Hematopoietic multipotent progenitor cell treated with erythropoietin and hydrocortisone succinate and interleukin-3 and kit ligand, for 8 days (in vitro differentiated cells): ENCODE data around the gene TRMT112.

Source experiments
- DNase-seq: peaks from one replicate; pipeline ENCODE4 v3.0.0-alpha.2; 2015

The TRMT112 gene

GRCh38 chr11:64306563-64306875 is 10.8 kb downstream of the TRMT112 start:
- no peak for DNase-seq

- DNase-seq: peak; percentile 87
Measured at GRCh38 chr11:64305691-64306562, 11.4 kb downstream of the TRMT112 start.

GRCh38 chr11:64305075-64305690 is 12.2 kb downstream of the TRMT112 start, which contains the start of gene ESRRA:
ESRRA (plus strand) TSS chr11:64305524; CDS start chr11:64307180, 1,656 bp downstream.
- peak; percentile 98 for DNase-seq

- DNase-seq: peak; percentile 94
Measured at GRCh38 chr11:64304316-64305072, 12.9 kb downstream of the TRMT112 start.

- DNase-seq: no peak
Measured at GRCh38 chr11:64304032-64304315, 13.4 kb downstream of the TRMT112 start.

GRCh38 chr11:64303109-64304031 is 14.0 kb downstream of the TRMT112 start:
- DNase-seq: no peak

- DNase-seq: no peak
Measured at GRCh38 chr11:64299847-64300648, 17.3 kb downstream of the TRMT112 start, which contains the start of gene CATSPERZ. CATSPERZ (plus strand) TSS chr11:64300358; CDS start chr11:64300411, 53 bp downstream.

GRCh38 chr11:64298966-64299846 is 18.2 kb downstream of the TRMT112 start:
- DNase-seq: no peak

- peak; percentile 43 for DNase-seq
Measured at GRCh38 chr11:64297699-64298358, 19.5 kb downstream of the TRMT112 start.

- no peak for DNase-seq
Measured at GRCh38 chr11:64296830-64297698, 20.3 kb downstream of the TRMT112 start.

GRCh38 chr11:64296236-64296635 is 21.1 kb downstream of the TRMT112 start:
- DNase-seq: no peak

- DNase-seq: no peak
Measured at GRCh38 chr11:64295760-64296159, 21.6 kb downstream of the TRMT112 start.

- DNase-seq: no peak
Measured at GRCh38 chr11:64294774-64295173, 22.6 kb downstream of the TRMT112 start.

GRCh38 chr11:64292460-64293254 is 24.7 kb downstream of the TRMT112 start:
- no peak for DNase-seq

- DNase-seq: no peak
Measured at GRCh38 chr11:64291752-64292459, 25.5 kb downstream of the TRMT112 start.

GRCh38 chr11:64291262-64291751 is 26.1 kb downstream of the TRMT112 start, which contains the start of gene KCNK4:
KCNK4 (plus strand) TSS chr11:64291302; CDS start chr11:64293019, 1,717 bp downstream.
- no peak for DNase-seq
